Natural killer cell (primary cell): Measurements from ENCODE around the gene ARSB. TPM values are rescaled to one million over a fixed set of nuclear protein-coding genes. Genes with fewer than 3 reads are reported as not detected.

Source experiments
- ATAC-seq, 3 donors: fragments of 150-1000 bp in 2 of 3; fragments of 200-7000 bp in 1 of 3; cut with Tn5 transposase; 1 replicate in 1 of 3; 2 replicates in 2 of 3; pipeline ENCODE4 v1.10.0; 2021; ENCODE audit warnings: mild to moderate bottlenecking in 2 of 3, moderate library complexity in 2 of 3
- DNase-seq, 2 donors: peaks; one replicate each; pipeline versions ENCODE4 v3.0.0 to v3.0.0-alpha.2; 2013 to 2021; ENCODE audit warnings: mixed read lengths in 1 of 2
- H3K27ac ChIP-seq: one replicate; pipeline ENCODE4 v1.5.1; 2013; ENCODE audit warnings: mild to moderate bottlenecking, low read length
- H3K27me3 ChIP-seq: one replicate; pipeline ENCODE4 v1.6.1; 2013; ENCODE audit warnings: low read length; ENCODE audit not compliant: control insufficient read depth, insufficient read depth
- H3K36me3 ChIP-seq: one replicate; pipeline ENCODE4 v1.6.1; 2013; ENCODE audit warnings: low read length; ENCODE audit not compliant: control insufficient read depth, insufficient read depth
- H3K4me1 ChIP-seq: one replicate; pipeline ENCODE4 v1.6.1; 2013; ENCODE audit warnings: low read length; ENCODE audit not compliant: control insufficient read depth, insufficient read depth
- H3K4me3 ChIP-seq: one replicate; pipeline ENCODE4 v1.5.1; 2013; ENCODE audit warnings: low read length
- H3K9me3 ChIP-seq: one replicate; pipeline ENCODE4 v1.6.1; 2013; ENCODE audit warnings: low read length; ENCODE audit not compliant: control insufficient read depth, insufficient read depth
- H3K27ac Mint-ChIP-seq, 2 donors: one replicate each; pipeline ENCODE4 v1.8.0; 2022; ENCODE audit warnings: mild to moderate bottlenecking in 2 of 2, mixed read lengths in 2 of 2, moderate library complexity in 1 of 2
- H3K27me3 Mint-ChIP-seq, 2 donors: one replicate each; pipeline ENCODE4 v1.8.0; 2022; ENCODE audit warnings: low read depth in 2 of 2, mixed read lengths in 2 of 2
- H3K36me3 Mint-ChIP-seq: one replicate; pipeline ENCODE4 v1.8.0; 2022; ENCODE audit warnings: mixed read lengths
- H3K4me1 Mint-ChIP-seq, 2 donors: one replicate each; pipeline ENCODE4 v1.8.0; 2022; ENCODE audit warnings: mixed read lengths in 2 of 2
- H3K4me3 Mint-ChIP-seq: one replicate; pipeline ENCODE4 v1.8.0; 2022; ENCODE audit warnings: mild to moderate bottlenecking, moderate library complexity, mixed read lengths
- H3K9me3 Mint-ChIP-seq, 2 donors: one replicate each; pipeline ENCODE4 v1.8.0; 2022; ENCODE audit warnings: mixed read lengths in 2 of 2
- WGBS: methylation state at CpG from one replicate; pipeline ENCODE4 v1.1.7; 2013; ENCODE audit warnings: missing lambda C conversion rate; ENCODE audit not compliant: insufficient coverage; 5-methylcytosine and 5-hydroxymethylcytosine counted together
- intact Hi-C: fragments of 100-400 bp; cut with micrococcal nuclease; formaldehyde crosslinking; loops from one replicate; pipeline ENCODE4 v1.14.2; 2022
- total RNA-seq, 4 donors: library from RNA; stranded (reverse); fragments of 120-200 nt in 1 of 4; gene quantifications; one replicate each; pipeline versions ENCODE4 v1.2.3 to v1.2.4, GENCODE V29; 2013 to 2022
- TF ChIP-seq, protein P1 (sequence below): fragments of 200-600 bp; IDR thresholded peaks from one replicate; pipeline ENCODE4 v1.8.0; 2022; ENCODE audit warnings: antibody characterized with exemption

ARSB gene
- total RNA-seq, 3 donors from 2014 or later (not counting 1 experiment from before 2014, with no cell fraction given), result 8.6 to 12.8 (median 8.9) TPM

- Mint-ChIP-seq H3K9me3 (no peaks in the 10 kb centered on the region), H3K27ac (peak overlapping the region; percentile 5 to 39), H3K27me3 (no peaks in the 10 kb centered on the region)
Measured at GRCh38 chr5:78953092-78953800, 31.9 kb downstream of the ARSB start.

GRCh38 chr5:78930721-78931120, 54.4 kb downstream of the ARSB start:
- no peak overlapping the region for H3K27ac ChIP-seq
- Mint-ChIP-seq H3K4me3 (no peak overlapping the region), H3K4me1 (no peaks in the 10 kb centered on the region), H3K27me3 (no peaks in the 10 kb centered on the region), H3K27ac (no peak overlapping the region), H3K36me3 (no peaks in the 10 kb centered on the region), H3K9me3 (no peaks in the 10 kb centered on the region)
- H3K9me3 ChIP-seq, result no peaks in the 10 kb centered on the region
- ATAC-seq, result no peak
- intact Hi-C loops, result no loop called here
- H3K36me3 ChIP-seq, result no peaks in the 10 kb centered on the region
- H3K27me3 ChIP-seq, result no peaks in the 10 kb centered on the region
- no peak overlapping the region for H3K4me3 ChIP-seq
- WGBS, result 98% methylated on average over 9 of the region's 9 CpGs
- TF ChIP-seq, protein P1, sequence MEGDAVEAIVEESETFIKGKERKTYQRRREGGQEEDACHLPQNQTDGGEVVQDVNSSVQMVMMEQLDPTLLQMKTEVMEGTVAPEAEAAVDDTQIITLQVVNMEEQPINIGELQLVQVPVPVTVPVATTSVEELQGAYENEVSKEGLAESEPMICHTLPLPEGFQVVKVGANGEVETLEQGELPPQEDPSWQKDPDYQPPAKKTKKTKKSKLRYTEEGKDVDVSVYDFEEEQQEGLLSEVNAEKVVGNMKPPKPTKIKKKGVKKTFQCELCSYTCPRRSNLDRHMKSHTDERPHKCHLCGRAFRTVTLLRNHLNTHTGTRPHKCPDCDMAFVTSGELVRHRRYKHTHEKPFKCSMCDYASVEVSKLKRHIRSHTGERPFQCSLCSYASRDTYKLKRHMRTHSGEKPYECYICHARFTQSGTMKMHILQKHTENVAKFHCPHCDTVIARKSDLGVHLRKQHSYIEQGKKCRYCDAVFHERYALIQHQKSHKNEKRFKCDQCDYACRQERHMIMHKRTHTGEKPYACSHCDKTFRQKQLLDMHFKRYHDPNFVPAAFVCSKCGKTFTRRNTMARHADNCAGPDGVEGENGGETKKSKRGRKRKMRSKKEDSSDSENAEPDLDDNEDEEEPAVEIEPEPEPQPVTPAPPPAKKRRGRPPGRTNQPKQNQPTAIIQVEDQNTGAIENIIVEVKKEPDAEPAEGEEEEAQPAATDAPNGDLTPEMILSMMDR, result no peak
- no peak for DNase-seq
- no peaks in the 10 kb centered on the region for H3K4me1 ChIP-seq

More at GRCh38 chr5:78953092-78953800, 31.9 kb downstream of the ARSB start:
- Mint-ChIP-seq H3K4me3 (no peak overlapping the region), H3K36me3 (no peaks in the 10 kb centered on the region), H3K4me1 (peaks cover 10 to 15% of the 10 kb centered on the region in 2 donors)
- intact Hi-C loops, result no loop called here
- TF ChIP-seq, protein P1, result no peak
- H3K36me3 ChIP-seq, result peaks cover 3% of the 10 kb centered on the region
- DNase-seq (no peak), ATAC-seq (peak; percentile 54 to 67 (median 62))
- no peaks in the 10 kb centered on the region for H3K4me1 ChIP-seq
- no peaks in the 10 kb centered on the region for H3K9me3 ChIP-seq
- no peak overlapping the region for H3K4me3 ChIP-seq
- H3K27ac ChIP-seq, result no peak overlapping the region
- 54% methylated on average over 4 of the region's 4 CpGs for WGBS
- H3K27me3 ChIP-seq, result no peaks in the 10 kb centered on the region

GRCh38 chr5:78929833-78930232, 55.3 kb downstream of the ARSB start:
- Histone ChIP-seq H3K4me3 (no peak overlapping the region), H3K27me3 (no peaks in the 10 kb centered on the region), H3K4me1 (no peaks in the 10 kb centered on the region), H3K9me3 (no peaks in the 10 kb centered on the region), H3K36me3 (no peaks in the 10 kb centered on the region), H3K27ac (no peak overlapping the region)
- no peak for ATAC-seq
- 93% methylated on average over 4 of the region's 4 CpGs for WGBS
- H3K4me1 Mint-ChIP-seq, result no peaks in the 10 kb centered on the region
- no peaks in the 10 kb centered on the region for H3K9me3 Mint-ChIP-seq
- DNase-seq, result no peak
- no peak overlapping the region for H3K4me3 Mint-ChIP-seq
- H3K27ac Mint-ChIP-seq, result no peak overlapping the region
- H3K36me3 Mint-ChIP-seq, result no peaks in the 10 kb centered on the region
- no peaks in the 10 kb centered on the region for H3K27me3 Mint-ChIP-seq
- intact Hi-C loops, result no loop called here
- TF ChIP-seq, protein P1, result no peak
